HG03196 (cell line): ENCODE measurements around the gene THBS4.

Experiments
- ATAC-seq: cut with Tn5 transposase; IDR thresholded peaks from one replicate; pipeline ENCODE4 v1.9.1; 2021; ENCODE audit not compliant: unreplicated experiment

THBS4 gene

GRCh38 chr5:80116000-80116399, 80.9 kb downstream of the THBS4 start:
- no peak for ATAC-seq

- ATAC-seq, result no peak
These were observed 81.3 kb downstream of the THBS4 start for GRCh38 chr5:80116465-80116864.

- ATAC-seq, result no peak
These were observed 82.3 kb downstream of the THBS4 start for GRCh38 chr5:80117446-80117845.

GRCh38 chr5:80119372-80119771, 84.2 kb downstream of the THBS4 start:
- no peak for ATAC-seq

GRCh38 chr5:80122579-80122978, 87.4 kb downstream of the THBS4 start:
- ATAC-seq, result no peak

- no peak for ATAC-seq
These were observed 89.2 kb downstream of the THBS4 start for GRCh38 chr5:80124121-80124918.

GRCh38 chr5:80125022-80125961, 90.1 kb downstream of the THBS4 start:
- peak; percentile 69 for ATAC-seq

GRCh38 chr5:80125962-80126480, 90.9 kb downstream of the THBS4 start:
- ATAC-seq, result peak; percentile 65

- ATAC-seq, result no peak
These were observed 92.0 kb downstream of the THBS4 start for GRCh38 chr5:80127116-80127552.

GRCh38 chr5:80128141-80128540, 93.0 kb downstream of the THBS4 start:
- no peak for ATAC-seq

GRCh38 chr5:80129146-80129545, 94.0 kb downstream of the THBS4 start:
- no peak for ATAC-seq
